AG10803 (cell line): Measurements from ENCODE around the gene ARHGAP33.
A peak's percentile ranks its signal among the peaks of the same experiment; 100 is the strongest.
"Not testable (repeated sequence)": the region's sequence is repeated elsewhere in the genome, so short reads cannot be mapped to it uniquely, and the experiment has no call there.

Source experiments
- DNase-seq: peaks from one replicate; pipeline ENCODE4 v3.0.0; 2010; ENCODE audit warnings: low read depth
- H3K4me3 ChIP-seq: 2 replicates; pipeline ENCODE4 v1.5.1; 2011; ENCODE audit warnings: mild to moderate bottlenecking, low read length, control low read depth
- TF ChIP-seq, protein P1 (sequence below): conservative IDR thresholded peaks from 2 replicates; pipeline ENCODE4 v1.5.1; 2011; ENCODE audit warnings: mild to moderate bottlenecking, low read length, control low read depth, inconsistent platforms

ARHGAP33 gene

GRCh38 chr19:35822579-35822978, 47.2 kb downstream of the ARHGAP33 start:
- no peak overlapping the region for H3K4me3 ChIP-seq
- TF ChIP-seq, protein P1, sequence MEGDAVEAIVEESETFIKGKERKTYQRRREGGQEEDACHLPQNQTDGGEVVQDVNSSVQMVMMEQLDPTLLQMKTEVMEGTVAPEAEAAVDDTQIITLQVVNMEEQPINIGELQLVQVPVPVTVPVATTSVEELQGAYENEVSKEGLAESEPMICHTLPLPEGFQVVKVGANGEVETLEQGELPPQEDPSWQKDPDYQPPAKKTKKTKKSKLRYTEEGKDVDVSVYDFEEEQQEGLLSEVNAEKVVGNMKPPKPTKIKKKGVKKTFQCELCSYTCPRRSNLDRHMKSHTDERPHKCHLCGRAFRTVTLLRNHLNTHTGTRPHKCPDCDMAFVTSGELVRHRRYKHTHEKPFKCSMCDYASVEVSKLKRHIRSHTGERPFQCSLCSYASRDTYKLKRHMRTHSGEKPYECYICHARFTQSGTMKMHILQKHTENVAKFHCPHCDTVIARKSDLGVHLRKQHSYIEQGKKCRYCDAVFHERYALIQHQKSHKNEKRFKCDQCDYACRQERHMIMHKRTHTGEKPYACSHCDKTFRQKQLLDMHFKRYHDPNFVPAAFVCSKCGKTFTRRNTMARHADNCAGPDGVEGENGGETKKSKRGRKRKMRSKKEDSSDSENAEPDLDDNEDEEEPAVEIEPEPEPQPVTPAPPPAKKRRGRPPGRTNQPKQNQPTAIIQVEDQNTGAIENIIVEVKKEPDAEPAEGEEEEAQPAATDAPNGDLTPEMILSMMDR = no peak
- DNase-seq = no peak

DNA sequence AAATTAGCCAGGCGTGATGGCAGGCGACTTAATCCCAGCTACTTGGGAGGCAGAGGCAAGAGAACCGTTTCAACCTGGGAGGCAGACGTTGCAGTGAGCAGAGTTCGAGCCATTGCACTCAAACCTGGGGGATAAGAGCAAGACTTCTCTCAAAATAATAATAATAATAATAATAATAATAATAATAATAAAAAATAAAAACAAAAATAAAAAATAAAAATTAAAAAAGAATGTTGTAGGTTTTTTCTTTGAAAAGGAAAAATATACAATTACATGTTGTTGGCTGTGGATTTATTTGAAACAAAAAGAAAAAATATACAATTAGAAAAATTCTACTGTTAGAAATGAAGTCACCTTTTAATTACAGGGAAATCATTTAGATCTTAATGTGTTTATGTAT, 48.8 kb downstream of the ARHGAP33 start:
- TF ChIP-seq, protein P1 = no peak
- H3K4me3 ChIP-seq = no peak overlapping the region
- no peak for DNase-seq

DNA sequence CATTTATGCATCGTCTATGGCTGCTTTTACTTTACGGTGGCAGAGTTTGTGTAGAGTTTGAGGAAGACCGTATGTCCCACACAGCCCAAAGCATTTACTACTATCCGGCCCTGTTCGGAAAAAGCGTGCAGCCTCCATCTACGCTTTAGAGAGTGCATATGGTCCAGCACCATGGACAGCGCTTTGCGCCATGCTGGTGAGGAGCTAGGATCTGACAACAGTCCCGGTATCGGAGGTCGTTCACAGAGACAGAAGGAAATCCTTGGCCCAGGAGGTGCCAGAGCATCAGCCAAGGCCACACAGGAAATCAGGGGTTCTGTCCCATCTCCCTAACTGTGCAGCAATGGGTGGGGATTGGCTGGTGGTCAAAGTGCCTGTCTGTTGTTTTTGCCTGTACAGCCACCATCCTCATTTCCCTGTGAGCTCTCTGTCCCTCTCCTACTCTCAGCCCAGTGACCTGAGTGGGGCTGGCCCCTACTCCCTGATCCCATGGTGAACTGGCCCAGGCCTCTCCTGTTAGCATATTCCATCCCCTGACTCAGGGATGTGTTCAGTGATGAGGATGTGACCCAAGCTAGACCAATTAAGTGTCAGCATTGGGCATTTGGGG, 53.4 kb downstream of the ARHGAP33 start:
- no peak overlapping the region for H3K4me3 ChIP-seq
- TF ChIP-seq, protein P1 = no peak
- DNase-seq = peak; percentile 50

DNA sequence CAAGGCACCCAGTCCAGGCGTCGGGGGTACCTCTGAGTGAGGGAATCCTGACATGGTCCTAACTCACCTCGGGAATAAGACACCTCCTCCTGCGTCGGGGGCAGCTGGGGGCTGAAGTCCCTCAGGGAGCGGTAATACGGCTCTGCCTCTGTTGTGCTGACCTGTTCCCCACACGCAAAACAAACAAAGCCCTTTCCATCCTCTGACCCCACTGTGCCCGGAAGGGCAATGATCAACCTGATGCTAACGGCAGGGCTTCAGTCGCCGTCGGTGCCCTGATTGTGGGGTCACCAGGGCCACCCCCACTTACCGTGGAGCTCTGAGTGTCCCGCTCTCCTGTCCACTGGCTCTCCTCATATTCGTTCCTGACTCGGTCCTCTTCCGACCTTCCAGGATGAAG, 55.6 kb downstream of the ARHGAP33 start:
- TF ChIP-seq, protein P1 = no peak
- DNase-seq = no peak
- no peak overlapping the region for H3K4me3 ChIP-seq

- no peak for DNase-seq
- no peak overlapping the region for H3K4me3 ChIP-seq
- TF ChIP-seq, protein P1 = no peak
Observed at GRCh38 chr19:35832054-35832453, 56.7 kb downstream of the ARHGAP33 start.

DNA sequence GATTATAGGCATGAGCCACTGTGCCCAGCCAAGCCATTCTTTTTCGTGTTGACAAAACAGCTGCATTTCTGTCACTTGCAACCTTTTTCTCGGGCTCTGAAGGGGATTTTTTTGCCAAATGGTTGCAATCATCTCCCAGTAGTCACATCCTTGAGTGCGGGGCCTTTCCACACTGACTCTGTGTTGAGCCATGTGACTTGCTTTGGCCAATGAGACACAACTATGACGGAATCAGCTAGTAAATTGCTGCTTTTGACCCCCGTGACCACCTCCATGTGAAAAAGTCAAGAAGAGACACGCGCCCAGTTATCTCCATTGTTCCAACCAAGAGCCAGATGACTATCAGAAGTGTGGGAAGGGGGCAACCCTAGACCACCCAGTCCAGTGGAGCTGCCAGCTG, 58.6 kb downstream of the ARHGAP33 start:
- TF ChIP-seq, protein P1 = no peak
- no peak for DNase-seq
- H3K4me3 ChIP-seq = no peak overlapping the region

- not testable (repeated sequence) for DNase-seq, H3K4me3 ChIP-seq
Observed at GRCh38 chr19:35836096-35836495, 60.7 kb downstream of the ARHGAP33 start.
